ENCODE measurements around the gene ZNF747.
"Not testable (repeated sequence)": the region's sequence is repeated elsewhere in the genome, so short reads cannot be mapped to it uniquely, and the experiment has no call there.

Gene ZNF747

GRCh38 chr16:30535106-30535776 is 583 bp upstream of the ZNF747 start:
- DNase-seq (ENCODE audit: low read depth in 2 of 2): no peak

- DNase-seq (ENCODE audit: low read depth in 2 of 2): no peak
Measured at GRCh38 chr16:30533748-30534367, 800 bp downstream of the ZNF747 start.

- no peak for DNase-seq (ENCODE audit: low read depth in 2 of 2)
Measured at GRCh38 chr16:30533146-30533522, 1.5 kb downstream of the ZNF747 start.

- DNase-seq (ENCODE audit: low read depth in 2 of 2): no peak
Measured at GRCh38 chr16:30532285-30533145, 2.1 kb downstream of the ZNF747 start.

GRCh38 chr16:30530163-30531037 is 4.3 kb downstream of the ZNF747 start:
- DNase-seq (ENCODE audit: low read depth in 2 of 2): no peak

GRCh38 chr16:30528799-30529457 is 5.7 kb downstream of the ZNF747 start:
- no peak for DNase-seq (ENCODE audit: low read depth in 2 of 2)

DNA sequence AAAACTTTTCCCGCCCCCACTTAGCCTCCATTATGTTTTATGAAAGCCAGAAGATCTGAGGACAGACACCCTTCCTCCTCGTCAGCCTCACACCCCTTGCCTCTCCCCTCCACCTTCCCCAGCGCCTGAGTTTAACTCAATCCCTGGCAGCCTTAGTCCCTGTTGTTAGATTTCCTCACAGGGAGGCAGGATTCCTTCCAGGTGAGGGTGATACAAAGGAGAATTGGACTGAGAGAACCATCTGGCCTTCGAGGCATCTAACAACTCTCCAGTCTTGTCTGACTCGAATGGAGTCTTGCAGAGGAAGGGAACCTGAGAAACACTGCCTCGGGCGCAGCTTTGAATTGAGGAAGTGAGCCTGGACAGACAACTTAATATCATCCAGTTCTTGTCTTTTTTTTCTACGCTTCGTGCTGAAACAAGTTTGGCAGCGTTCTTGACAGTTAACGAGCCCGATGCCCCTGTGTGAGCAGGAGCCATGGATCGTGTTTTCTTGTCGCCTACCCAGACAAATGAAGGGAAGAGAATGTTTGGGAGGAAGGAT is 7.0 kb downstream of the ZNF747 start:
- no peak for DNase-seq (ENCODE audit: low read depth in 2 of 2)

- peak; percentile 96 to 97 for DNase-seq (ENCODE audit: low read depth in 2 of 2)
Measured at GRCh38 chr16:30526823-30527634, 7.6 kb downstream of the ZNF747 start.

DNA sequence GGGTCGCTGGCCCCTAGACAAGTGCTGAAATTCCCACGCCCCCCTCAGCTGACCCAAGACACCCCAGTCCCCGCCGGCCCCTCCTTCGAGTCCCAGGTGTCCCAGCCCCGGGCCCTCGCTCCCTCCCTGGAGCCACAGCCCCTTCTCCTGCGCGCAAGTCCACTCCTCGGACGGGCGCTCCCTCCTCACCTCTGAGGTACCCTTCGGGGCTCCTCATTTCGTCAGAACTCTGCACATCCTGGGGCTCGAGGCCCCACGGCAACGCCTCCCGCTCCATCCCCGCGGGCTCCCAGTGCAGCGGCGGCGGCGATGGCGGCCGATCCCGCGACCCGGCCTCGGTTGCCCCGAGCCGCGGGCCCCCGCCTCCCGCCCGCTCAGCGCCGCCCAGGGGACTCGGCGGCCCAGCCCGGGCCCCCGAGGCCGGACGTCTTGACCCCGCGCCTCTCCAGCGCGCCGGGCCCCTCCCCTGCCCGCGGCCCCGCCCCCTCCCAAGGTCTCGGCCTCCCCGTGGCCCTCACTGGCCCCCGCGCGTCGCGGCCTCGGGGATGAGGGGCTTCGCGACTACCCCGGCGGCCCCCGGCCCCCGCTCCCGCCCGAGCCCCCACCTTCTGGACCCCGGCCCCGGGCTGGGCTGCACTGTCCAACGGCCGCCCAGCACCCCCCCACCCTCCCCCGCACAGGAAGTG is 8.4 kb downstream of the ZNF747 start, which contains the start of gene ZNF768:
Gene ZNF768, minus strand, starts transcription at position 430 of the 686 bp plus-strand sequence. Its CDS starts 153 bp downstream, at position 277.
- peak in 1 of 2 donors; percentile 25 for DNase-seq (ENCODE audit: low read depth in 2 of 2)

GRCh38 chr16:30525844-30526136 is 8.9 kb downstream of the ZNF747 start:
- no peak for DNase-seq (ENCODE audit: low read depth in 2 of 2)

GRCh38 chr16:30524575-30525568 is 9.8 kb downstream of the ZNF747 start:
- DNase-seq (ENCODE audit: low read depth in 2 of 2): no peak

DNA sequence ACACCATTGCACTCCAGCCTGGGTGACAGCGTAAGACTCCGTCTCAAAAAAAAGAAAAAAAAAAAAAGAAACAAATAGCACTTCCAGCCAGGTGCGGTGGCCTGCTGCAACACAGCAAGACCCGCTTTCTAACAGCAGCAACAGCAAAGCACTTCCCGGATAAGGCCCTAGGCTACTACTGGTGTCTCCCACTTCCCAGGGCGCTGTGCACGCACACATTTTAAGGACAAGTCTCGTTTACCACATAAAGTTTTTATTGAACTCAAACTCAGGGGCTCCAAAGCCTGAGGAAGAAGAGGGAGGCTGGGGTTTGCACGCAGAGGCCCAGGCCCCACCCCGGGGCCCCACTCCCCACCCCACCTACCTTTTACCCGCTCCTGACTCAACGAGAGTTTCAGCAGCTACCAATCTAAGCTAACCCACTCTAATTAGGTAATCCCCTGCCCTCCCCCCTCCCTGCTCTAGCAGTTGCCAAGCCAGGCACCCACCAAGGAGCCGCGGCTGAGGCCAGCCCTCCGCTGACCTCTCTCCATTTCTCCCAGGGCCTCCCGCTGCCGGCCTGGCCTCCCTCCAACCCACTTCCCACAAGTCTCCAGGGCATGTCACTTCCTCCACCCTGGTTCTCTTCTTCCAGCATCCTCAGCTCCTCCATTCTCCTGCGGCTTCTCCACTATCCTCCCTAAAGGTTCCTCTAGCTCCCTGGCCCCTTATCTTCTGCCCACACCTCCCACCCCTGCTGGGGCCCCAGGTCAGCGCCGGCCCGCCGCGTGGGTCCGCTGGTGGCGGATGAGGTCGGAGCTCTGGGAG is 10.7 kb downstream of the ZNF747 start:
- DNase-seq (ENCODE audit: low read depth in 2 of 2): no peak

DNA sequence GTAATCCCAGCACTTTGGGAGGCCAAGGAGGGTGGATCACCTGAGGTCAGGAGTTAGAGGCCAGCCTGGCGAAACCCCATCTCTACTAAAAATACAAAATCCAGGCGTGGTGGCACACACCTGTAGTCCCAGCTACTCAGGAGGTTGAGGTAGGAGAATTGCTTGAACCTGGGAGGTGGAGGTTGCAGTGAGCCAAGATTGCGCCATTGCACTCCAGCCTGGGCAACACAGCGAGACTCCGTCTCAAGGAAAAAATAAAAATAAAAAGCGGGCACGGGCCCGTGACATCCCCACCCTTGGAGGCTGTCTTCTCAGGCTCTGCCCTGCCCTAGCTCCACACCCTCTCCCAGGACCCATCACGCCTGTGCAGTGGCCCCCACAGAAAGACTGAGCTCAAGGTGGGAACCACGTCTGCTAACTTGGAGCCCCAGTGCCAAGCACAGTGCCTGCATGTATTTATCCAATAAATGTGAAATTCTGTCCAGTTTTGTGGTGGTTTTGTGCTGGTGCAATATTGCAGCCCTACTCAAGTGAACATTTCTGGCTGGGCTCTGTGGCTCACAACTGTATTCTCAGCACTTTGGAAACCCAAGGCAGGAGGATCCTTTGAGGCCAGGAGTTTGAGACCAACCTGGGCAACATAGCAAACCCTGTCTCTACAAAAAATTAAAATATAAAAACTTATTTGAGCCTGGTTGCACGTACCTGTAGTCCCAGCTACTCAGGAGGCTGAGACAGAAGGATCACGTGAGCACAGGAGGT is 11.8 kb downstream of the ZNF747 start:
- not testable (repeated sequence) for DNase-seq (ENCODE audit: low read depth in 2 of 2)

- no peak for DNase-seq (ENCODE audit: low read depth in 2 of 2)
Measured at GRCh38 chr16:30521873-30522641, 12.6 kb downstream of the ZNF747 start.

DNA sequence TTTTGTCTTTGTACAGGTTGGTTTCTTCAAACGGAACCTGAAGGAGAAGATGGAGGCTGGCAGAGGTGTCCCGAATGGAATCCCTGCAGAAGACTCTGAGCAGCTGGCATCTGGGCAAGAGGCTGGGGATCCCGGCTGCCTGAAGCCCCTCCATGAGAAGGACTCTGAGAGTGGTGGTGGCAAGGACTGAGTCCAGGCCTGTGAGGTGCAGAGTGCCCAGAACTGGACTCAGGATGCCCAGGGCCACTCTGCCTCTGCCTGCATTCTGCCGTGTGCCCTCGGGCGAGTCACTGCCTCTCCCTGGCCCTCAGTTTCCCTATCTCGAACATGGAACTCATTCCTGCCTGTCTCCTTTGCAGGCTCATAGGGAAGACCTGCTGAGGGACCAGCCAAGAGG is 13.2 kb downstream of the ZNF747 start:
- DNase-seq (ENCODE audit: low read depth in 2 of 2): no peak
